ENCODE data around the gene GRM4. TPM values are rescaled to one million over a fixed set of nuclear protein-coding genes. Genes with fewer than 3 reads are reported as not detected.

GRM4 gene
- total RNA-seq, 4 donors from 2014 or later, result not detected

- TF ChIP-seq CTCF (IDR thresholded peaks at IDR 0.05; ENCODE audit: low read depth), result no peak
These were observed 74.6 kb downstream of the GRM4 start for GRCh38 chr6:34071136-34071883.

GRCh38 chr6:34070315-34071135 lies 75.4 kb downstream of the GRM4 start:
- TF ChIP-seq CTCF (IDR thresholded peaks at IDR 0.05; ENCODE audit: low read depth), result no peak

- no peak for TF ChIP-seq CTCF (IDR thresholded peaks at IDR 0.05; ENCODE audit: low read depth)
These were observed 77.3 kb downstream of the GRM4 start for GRCh38 chr6:34068462-34069044.

- no peak for TF ChIP-seq CTCF (IDR thresholded peaks at IDR 0.05; ENCODE audit: low read depth)
These were observed 78.1 kb downstream of the GRM4 start for GRCh38 chr6:34067814-34068213.

- TF ChIP-seq CTCF (IDR thresholded peaks at IDR 0.05; ENCODE audit: low read depth), result no peak
These were observed 78.8 kb downstream of the GRM4 start for GRCh38 chr6:34066772-34067770.

- no peak for TF ChIP-seq CTCF (IDR thresholded peaks at IDR 0.05; ENCODE audit: low read depth)
These were observed 79.7 kb downstream of the GRM4 start for GRCh38 chr6:34066218-34066571.
